HEK293 (cell line): ENCODE measurements around the gene ZNF423.

Experiments used
- CTCF ChIA-PET: fragments of 350-600 bp; formaldehyde crosslinking; extraction: SDS; loops from one replicate; lab custom pipeline; 2021; ENCODE audit warnings: antibody characterized with exemption; lab: Yijun Ruan, JAX
- POLR2A ChIA-PET: fragments of 300-600 bp; formaldehyde crosslinking; extraction: SDS; loops from one replicate; lab custom pipeline; 2020; ENCODE audit warnings: antibody characterized with exemption, inconsistent platforms; lab: Yijun Ruan, JAX
- H3K27ac ChIP-seq: fragments of 200-500 bp; sonication (Bioruptor generic); 2 replicates; pipeline ENCODE4 v1.5.1; 2014; ENCODE audit warnings: low read depth, low read length, control low read depth, inconsistent platforms; ENCODE audit errors: extremely low read depth
- H3K36me3 ChIP-seq, 2 experiments: fragments of 200-500 bp in 1 of 2; sonication (Bioruptor generic) in 1 of 2; 1 replicate in 1 of 2; 2 replicates in 1 of 2; pipeline ENCODE4 v1.5.1; 2014 to 2017; ENCODE audit warnings: inconsistent platforms in 2 of 2, low read length in 2 of 2; ENCODE audit not compliant: control insufficient read depth in 2 of 2, insufficient read depth in 1 of 2
- H3K4me1 ChIP-seq: fragments of 200-500 bp; sonication (Bioruptor generic); 2 replicates; pipeline ENCODE4 v1.5.1; 2014; ENCODE audit warnings: mild to moderate bottlenecking, low read length, inconsistent platforms; ENCODE audit not compliant: control insufficient read depth, insufficient read depth
- H3K4me3 ChIP-seq: 2 replicates; pipeline ENCODE4 v1.5.1; 2011; ENCODE audit warnings: low read depth, mild to moderate bottlenecking, control low read depth, low read length, moderate library complexity
- H3K9me3 ChIP-seq: fragments of 200-500 bp; sonication (Bioruptor generic); 2 replicates; pipeline ENCODE4 v1.5.1; 2014; ENCODE audit warnings: low read depth, low read length, inconsistent platforms; ENCODE audit not compliant: control insufficient read depth, insufficient read depth
- BCL11A ChIP-seq: fragments of 450-650 bp; formaldehyde crosslinking; IDR thresholded peaks from 2 replicates; pipeline ENCODE4 v1.5.1; 2016; ENCODE audit warnings: low read depth, missing biosample characterization, missing genetic modification characterization
- BCL11B ChIP-seq: fragments of 450-650 bp; formaldehyde crosslinking; IDR thresholded peaks from 2 replicates; pipeline ENCODE4 v1.5.1; 2016; ENCODE audit warnings: low read depth, missing biosample characterization, missing genetic modification characterization
- EGR2 ChIP-seq: fragments of 450-650 bp; formaldehyde crosslinking; IDR thresholded peaks from 2 replicates; pipeline ENCODE4 v1.5.1; 2016; ENCODE audit warnings: low read depth, missing biosample characterization, missing genetic modification characterization
- GLIS2 ChIP-seq: fragments of 450-650 bp; formaldehyde crosslinking; IDR thresholded peaks from 2 replicates; pipeline ENCODE4 v1.5.1; 2016; ENCODE audit warnings: missing biosample characterization, missing genetic modification characterization
- MZF1 ChIP-seq: fragments of 450-650 bp; formaldehyde crosslinking; IDR thresholded peaks from 2 replicates; pipeline ENCODE4 v1.5.1; 2017; ENCODE audit warnings: missing biosample characterization, missing genetic modification characterization, borderline replicate concordance
- REPIN1 ChIP-seq: fragments of 450-650 bp; formaldehyde crosslinking; IDR thresholded peaks from 2 replicates; pipeline ENCODE4 v1.5.1; 2017; ENCODE audit warnings: missing biosample characterization, missing genetic modification characterization, low read depth
- ZBTB20 ChIP-seq: fragments of 450-650 bp; formaldehyde crosslinking; IDR thresholded peaks from 2 replicates; pipeline ENCODE4 v1.5.1; 2016; ENCODE audit warnings: missing biosample characterization, missing genetic modification characterization
- ZFHX2 ChIP-seq: fragments of 450-650 bp; formaldehyde crosslinking; conservative IDR thresholded peaks from 2 replicates; pipeline ENCODE4 v1.5.1; 2016; ENCODE audit warnings: missing biosample characterization, missing genetic modification characterization
- ZFP37 ChIP-seq: fragments of 450-650 bp; formaldehyde crosslinking; IDR thresholded peaks from 2 replicates; pipeline ENCODE4 v1.5.1; 2016; ENCODE audit warnings: missing biosample characterization, missing genetic modification characterization
- ZNF302 ChIP-seq: fragments of 450-650 bp; formaldehyde crosslinking; IDR thresholded peaks from 2 replicates; pipeline ENCODE4 v1.5.1; 2016; ENCODE audit warnings: missing biosample characterization, missing genetic modification characterization, low read depth
- ZNF311 ChIP-seq: fragments of 450-650 bp; formaldehyde crosslinking; IDR thresholded peaks from 2 replicates; pipeline ENCODE4 v1.5.1; 2017; ENCODE audit warnings: missing biosample characterization, missing genetic modification characterization, borderline replicate concordance
- ZNF398 ChIP-seq: fragments of 450-650 bp; formaldehyde crosslinking; IDR thresholded peaks from 2 replicates; pipeline ENCODE4 v1.5.1; 2017; ENCODE audit warnings: missing biosample characterization, missing genetic modification characterization
- ZNF521 ChIP-seq: fragments of 450-650 bp; formaldehyde crosslinking; IDR thresholded peaks from 2 replicates; pipeline ENCODE4 v1.5.1; 2017; ENCODE audit warnings: missing biosample characterization, mild to moderate bottlenecking, missing genetic modification characterization
- ZNF530 ChIP-seq: fragments of 450-650 bp; formaldehyde crosslinking; IDR thresholded peaks from 2 replicates; pipeline ENCODE4 v1.5.1; 2016; ENCODE audit warnings: low read depth, missing biosample characterization, missing genetic modification characterization
- ZNF548 ChIP-seq: fragments of 450-650 bp; formaldehyde crosslinking; IDR thresholded peaks from 2 replicates; pipeline ENCODE4 v1.5.1; 2016; ENCODE audit warnings: missing biosample characterization, missing genetic modification characterization
- ZSCAN30 ChIP-seq: fragments of 450-650 bp; IDR thresholded peaks from 2 replicates; pipeline ENCODE4 v1.5.1; 2018; ENCODE audit warnings: missing biosample characterization, mild to moderate bottlenecking, missing genetic modification characterization, moderate library complexity
- ZSCAN4 ChIP-seq: fragments of 450-650 bp; formaldehyde crosslinking; IDR thresholded peaks from 2 replicates; pipeline ENCODE4 v1.5.1; 2017; ENCODE audit warnings: missing biosample characterization, missing genetic modification characterization
- TF ChIP-seq, protein P1 (sequence below): fragments of 450-650 bp; formaldehyde crosslinking; IDR thresholded peaks from 2 replicates; pipeline ENCODE4 v1.5.1; 2016; ENCODE audit warnings: missing biosample characterization, missing genetic modification characterization
- TF ChIP-seq, protein P2 (sequence below): fragments of 450-650 bp; formaldehyde crosslinking; IDR thresholded peaks from 2 replicates; pipeline ENCODE4 v1.5.1; 2016; ENCODE audit warnings: missing biosample characterization, missing genetic modification characterization, low read depth
- TF ChIP-seq, protein P3 (sequence below): fragments of 450-650 bp; formaldehyde crosslinking; IDR thresholded peaks from 2 replicates; pipeline ENCODE4 v1.5.1; 2016; ENCODE audit warnings: missing biosample characterization, missing genetic modification characterization

The ZNF423 gene

DNA sequence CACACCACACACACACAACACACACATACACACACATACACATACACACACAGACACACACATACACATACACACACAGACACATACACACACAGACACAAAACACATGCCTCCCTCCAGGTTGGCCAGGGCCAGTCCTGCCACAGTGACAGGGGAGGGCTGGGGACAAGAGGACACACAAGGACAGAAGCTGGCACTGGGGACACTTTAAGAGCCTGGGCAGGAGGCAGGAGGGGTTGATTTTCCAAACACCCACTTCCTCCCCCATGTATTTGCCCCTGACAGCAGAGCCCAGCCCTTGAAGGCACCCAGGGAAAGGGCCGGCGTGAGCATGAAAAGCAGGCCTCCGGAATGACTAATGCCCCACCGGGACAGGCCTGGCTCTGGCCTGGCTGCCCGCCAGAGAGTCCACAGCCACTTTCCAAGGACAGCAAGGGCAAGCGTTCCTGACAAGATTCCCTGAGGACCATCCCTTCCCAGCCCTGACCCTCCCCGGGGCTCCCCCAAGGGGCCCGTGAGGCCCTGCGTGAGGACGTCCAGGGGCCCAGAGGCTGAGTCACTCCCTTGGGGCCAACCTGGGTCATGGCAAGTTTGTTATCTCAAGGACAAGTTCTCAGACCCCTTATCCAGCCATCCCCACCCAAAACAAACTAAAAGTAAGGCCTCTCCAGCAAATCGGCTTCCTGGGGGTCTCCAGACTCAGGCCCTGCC, 235.6 kb downstream of the ZNF423 start:
- no peaks in the 10 kb centered on the region for H3K36me3 ChIP-seq
- peaks cover 10% of the 10 kb centered on the region for H3K4me1 ChIP-seq
- POLR2A ChIA-PET = no interaction called here
- H3K4me3 ChIP-seq = no peak overlapping the region
- TF ChIP-seq ZFHX2 (tag by site-specific recombination) = peak; percentile 47
- peak; percentile 47; the same call in 1 of the 2 replicates for TF ChIP-seq ZBTB20 (tag by site-specific recombination)
- TF ChIP-seq REPIN1 (tag by site-specific recombination) = no peak
- peak; percentile 96 for TF ChIP-seq ZSCAN4 (tag by site-specific recombination)
- TF ChIP-seq ZNF521 (tag by site-specific recombination) = peak; percentile 94; the same call in 1 of the 2 replicates
- peak; percentile 36; the same call in 1 of the 2 replicates for TF ChIP-seq ZNF398
- TF ChIP-seq ZNF302 (tag by site-specific recombination) = no peak
- TF ChIP-seq EGR2 (tag by site-specific recombination) = peak; percentile 28; the same call in 1 of the 2 replicates
- peak; percentile 36 for TF ChIP-seq GLIS2
- CTCF ChIA-PET = interaction anchor here (0.7 kb wide), 1 partner anchor 47 kb away, joined by 3 read pairs; no protein-coding TSS in a partner anchor
- H3K27ac ChIP-seq = no peak overlapping the region; the same call in 1 of the 2 replicates
- H3K9me3 ChIP-seq = no peaks in the 10 kb centered on the region

GRCh38 chr16:49619811-49620157, 236.1 kb downstream of the ZNF423 start:
- POLR2A ChIA-PET = no interaction called here
- TF ChIP-seq ZSCAN30 (tag by site-specific recombination) (no peak), ZNF311 (tag by site-specific recombination) (no peak), ZNF530 (tag by site-specific recombination) (no peak), BCL11B (tag by site-specific recombination) (no peak), MZF1 (no peak), ZNF548 (no peak), ZFP37 (tag by site-specific recombination) (no peak), BCL11A (tag by site-specific recombination) (no peak)
- TF ChIP-seq, protein P1, sequence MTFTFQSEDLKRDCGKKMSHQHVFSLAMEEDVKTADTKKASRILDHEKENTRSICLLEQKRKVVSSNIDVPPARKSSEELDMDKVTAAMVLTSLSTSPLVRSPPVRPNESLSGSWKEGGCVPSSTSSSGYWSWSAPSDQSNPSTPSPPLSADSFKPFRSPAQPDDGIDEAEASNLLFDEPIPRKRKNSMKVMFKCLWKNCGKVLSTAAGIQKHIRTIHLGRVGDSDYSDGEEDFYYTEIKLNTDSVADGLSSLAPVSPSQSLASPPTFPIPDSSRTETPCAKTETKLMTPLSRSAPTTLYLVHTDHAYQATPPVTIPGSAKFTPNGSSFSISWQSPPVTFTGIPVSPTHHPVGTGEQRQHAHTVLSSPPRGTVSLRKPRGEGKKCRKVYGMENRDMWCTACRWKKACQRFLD (tag by site-specific recombination) = no peak
- TF ChIP-seq, protein P2, sequence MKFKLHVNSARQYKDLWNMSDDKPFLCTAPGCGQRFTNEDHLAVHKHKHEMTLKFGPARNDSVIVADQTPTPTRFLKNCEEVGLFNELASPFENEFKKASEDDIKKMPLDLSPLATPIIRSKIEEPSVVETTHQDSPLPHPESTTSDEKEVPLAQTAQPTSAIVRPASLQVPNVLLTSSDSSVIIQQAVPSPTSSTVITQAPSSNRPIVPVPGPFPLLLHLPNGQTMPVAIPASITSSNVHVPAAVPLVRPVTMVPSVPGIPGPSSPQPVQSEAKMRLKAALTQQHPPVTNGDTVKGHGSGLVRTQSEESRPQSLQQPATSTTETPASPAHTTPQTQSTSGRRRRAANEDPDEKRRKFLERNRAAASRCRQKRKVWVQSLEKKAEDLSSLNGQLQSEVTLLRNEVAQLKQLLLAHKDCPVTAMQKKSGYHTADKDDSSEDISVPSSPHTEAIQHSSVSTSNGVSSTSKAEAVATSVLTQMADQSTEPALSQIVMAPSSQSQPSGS (tag by site-specific recombination) = no peak
- TF ChIP-seq, protein P3, sequence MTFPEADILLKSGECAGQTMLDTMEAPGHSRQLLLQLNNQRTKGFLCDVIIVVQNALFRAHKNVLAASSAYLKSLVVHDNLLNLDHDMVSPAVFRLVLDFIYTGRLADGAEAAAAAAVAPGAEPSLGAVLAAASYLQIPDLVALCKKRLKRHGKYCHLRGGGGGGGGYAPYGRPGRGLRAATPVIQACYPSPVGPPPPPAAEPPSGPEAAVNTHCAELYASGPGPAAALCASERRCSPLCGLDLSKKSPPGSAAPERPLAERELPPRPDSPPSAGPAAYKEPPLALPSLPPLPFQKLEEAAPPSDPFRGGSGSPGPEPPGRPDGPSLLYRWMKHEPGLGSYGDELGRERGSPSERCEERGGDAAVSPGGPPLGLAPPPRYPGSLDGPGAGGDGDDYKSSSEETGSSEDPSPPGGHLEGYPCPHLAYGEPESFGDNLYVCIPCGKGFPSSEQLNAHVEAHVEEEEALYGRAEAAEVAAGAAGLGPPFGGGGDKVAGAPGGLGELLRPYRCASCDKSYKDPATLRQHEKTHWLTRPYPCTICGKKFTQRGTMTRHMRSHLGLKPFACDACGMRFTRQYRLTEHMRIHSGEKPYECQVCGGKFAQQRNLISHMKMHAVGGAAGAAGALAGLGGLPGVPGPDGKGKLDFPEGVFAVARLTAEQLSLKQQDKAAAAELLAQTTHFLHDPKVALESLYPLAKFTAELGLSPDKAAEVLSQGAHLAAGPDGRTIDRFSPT (tag by site-specific recombination) = no peak
- Histone ChIP-seq H3K9me3 (no peaks in the 10 kb centered on the region), H3K4me3 (no peak overlapping the region), H3K36me3 (no peaks in the 10 kb centered on the region), H3K4me1 (peaks cover 10% of the 10 kb centered on the region), H3K27ac (no peak overlapping the region)
- CTCF ChIA-PET = interaction anchor here (0.7 kb wide), 1 partner anchor 46 kb away, joined by 3 read pairs; no protein-coding TSS in a partner anchor
